ENCODE data around the gene IYD.

GRCh38 chr6:150452428-150453243 is 83.8 kb downstream of the IYD start:
- TF ChIP-seq CTCF (IDR thresholded peaks at IDR 0.05; ENCODE audit: borderline replicate concordance, extremely low read depth, low read length, poor library complexity, severe bottlenecking): no peak
- TF ChIP-seq EZH2 (IDR thresholded peaks at IDR 0.05; ENCODE audit: borderline replicate concordance, low read depth, low read length, severe bottlenecking): no peak

Data from DND-41 (cell line).